ENCODE data around the gene CUTA. TPM values are rescaled to one million over a fixed set of nuclear protein-coding genes. Genes with fewer than 3 reads are reported as not detected.
A peak's percentile ranks its signal among the peaks of the same experiment; 100 is the strongest.

The CUTA gene
- 59.1 TPM for total RNA-seq

GRCh38 chr6:33417903-33418689 lies at the start of gene CUTA:
CUTA (minus strand) TSS chr6:33418107; CDS start chr6:33418000, 107 bp downstream.
- DNase-seq, result peak; percentile 99

- DNase-seq, result no peak
Measured at GRCh38 chr6:33467091-33467490, 49.2 kb upstream of the CUTA start.

- no peak for DNase-seq
Measured at GRCh38 chr6:33466075-33466735, 48.3 kb upstream of the CUTA start.

- DNase-seq, result no peak
Measured at GRCh38 chr6:33459226-33459625, 41.3 kb upstream of the CUTA start.

GRCh38 chr6:33458676-33459075 lies 40.8 kb upstream of the CUTA start:
- DNase-seq, result no peak

GRCh38 chr6:33456156-33456555 lies 38.2 kb upstream of the CUTA start:
- no peak for DNase-seq

GRCh38 chr6:33455051-33455450 lies 37.1 kb upstream of the CUTA start:
- DNase-seq, result no peak

- DNase-seq, result peak; percentile 95
Measured at GRCh38 chr6:33454009-33454946, 36.4 kb upstream of the CUTA start, which contains the start of gene ZBTB9. ZBTB9 (plus strand) TSS chr6:33454576; CDS start chr6:33455101, 525 bp downstream.

- no peak for DNase-seq
Measured at GRCh38 chr6:33453393-33454008, 35.6 kb upstream of the CUTA start.

GRCh38 chr6:33452496-33452895 lies 34.6 kb upstream of the CUTA start:
- no peak for DNase-seq

- no peak for DNase-seq
Measured at GRCh38 chr6:33451606-33452005, 33.7 kb upstream of the CUTA start.

- DNase-seq, result no peak
Measured at GRCh38 chr6:33450434-33450833, 32.5 kb upstream of the CUTA start.

- DNase-seq, result no peak
Measured at GRCh38 chr6:33446356-33446755, 28.4 kb upstream of the CUTA start.

GRCh38 chr6:33445119-33445603 lies 27.3 kb upstream of the CUTA start:
- DNase-seq, result no peak

GRCh38 chr6:33443619-33444504 lies 26.0 kb upstream of the CUTA start:
- no peak for DNase-seq

GRCh38 chr6:33443025-33443424 lies 25.1 kb upstream of the CUTA start:
- DNase-seq, result no peak

- no peak for DNase-seq
Measured at GRCh38 chr6:33442283-33442682, 24.4 kb upstream of the CUTA start.

- DNase-seq, result no peak
Measured at GRCh38 chr6:33441457-33441856, 23.6 kb upstream of the CUTA start.

GRCh38 chr6:33440649-33441309 lies 22.9 kb upstream of the CUTA start:
- DNase-seq, result no peak

- DNase-seq, result no peak
Measured at GRCh38 chr6:33439956-33440648, 22.2 kb upstream of the CUTA start.
